GM21526 (cell line): ENCODE results near the gene OXGR1.
"Not testable (repeated sequence)": the region's sequence is repeated elsewhere in the genome, so short reads cannot be mapped to it uniquely, and the experiment has no call there.

Experiments used
- ATAC-seq: cut with Tn5 transposase; IDR thresholded peaks from one replicate; pipeline ENCODE4 v1.9.1; 2021; ENCODE audit warnings: moderate library complexity; ENCODE audit not compliant: unreplicated experiment, low FRiP score

The OXGR1 gene

GRCh38 chr13:96994017-96994857 is at the start of gene OXGR1:
OXGR1 (minus strand) TSS chr13:96994476; CDS start chr13:96987759, 6,717 bp downstream.
- no peak for ATAC-seq

GRCh38 chr13:97043302-97043701 is 49.0 kb upstream of the OXGR1 start:
- no peak for ATAC-seq

- ATAC-seq: no peak
These were observed 36.6 kb upstream of the OXGR1 start for GRCh38 chr13:97030705-97031452.

- ATAC-seq: peak; percentile 70
These were observed 34.4 kb upstream of the OXGR1 start for GRCh38 chr13:97028441-97029299.

- no peak for ATAC-seq
These were observed 32.9 kb upstream of the OXGR1 start for GRCh38 chr13:97027162-97027554.

- no peak for ATAC-seq
These were observed 32.4 kb upstream of the OXGR1 start for GRCh38 chr13:97026531-97027161.

- not testable (repeated sequence) for ATAC-seq
These were observed 29.5 kb upstream of the OXGR1 start for GRCh38 chr13:97023812-97024211.

GRCh38 chr13:97023117-97023516 is 28.8 kb upstream of the OXGR1 start:
- ATAC-seq: no peak

- no peak for ATAC-seq
These were observed 27.0 kb upstream of the OXGR1 start for GRCh38 chr13:97021241-97021640.

- no peak for ATAC-seq
These were observed 26.5 kb upstream of the OXGR1 start for GRCh38 chr13:97020689-97021240.

GRCh38 chr13:97020194-97020593 is 25.9 kb upstream of the OXGR1 start:
- no peak for ATAC-seq

- ATAC-seq: no peak
These were observed 25.0 kb upstream of the OXGR1 start for GRCh38 chr13:97019236-97019635.

- peak; percentile 91 for ATAC-seq
These were observed 23.9 kb upstream of the OXGR1 start for GRCh38 chr13:97018029-97018819.

- no peak for ATAC-seq
These were observed 23.0 kb upstream of the OXGR1 start for GRCh38 chr13:97017322-97017721.

- no peak for ATAC-seq
These were observed 21.5 kb upstream of the OXGR1 start for GRCh38 chr13:97015661-97016350.

- no peak for ATAC-seq
These were observed 18.2 kb upstream of the OXGR1 start for GRCh38 chr13:97012251-97013048.

- ATAC-seq: no peak
These were observed 17.3 kb upstream of the OXGR1 start for GRCh38 chr13:97011446-97012131.
